ENCODE measurements around the gene TMEM163.

The TMEM163 gene

GRCh38 chr2:134722728-134723127 lies 3.9 kb upstream of the TMEM163 start:
- DNase-seq (ENCODE audit: low spot score): no peak

GRCh38 chr2:134721596-134721995 lies 2.8 kb upstream of the TMEM163 start:
- no peak for DNase-seq (ENCODE audit: low spot score)

GRCh38 chr2:134718023-134718816 lies 580 bp downstream of the TMEM163 start:
- DNase-seq (ENCODE audit: low spot score): no peak

- no peak for DNase-seq (ENCODE audit: low spot score)
These were observed 1.3 kb downstream of the TMEM163 start for GRCh38 chr2:134717286-134718022.

GRCh38 chr2:134716721-134717243 lies 2.0 kb downstream of the TMEM163 start:
- DNase-seq (ENCODE audit: low spot score): no peak

GRCh38 chr2:134715932-134716643 lies 2.7 kb downstream of the TMEM163 start:
- no peak for DNase-seq (ENCODE audit: low spot score)

GRCh38 chr2:134714228-134714627 lies 4.6 kb downstream of the TMEM163 start:
- no peak for DNase-seq (ENCODE audit: low spot score)

GRCh38 chr2:134713606-134714005 lies 5.2 kb downstream of the TMEM163 start:
- no peak for DNase-seq (ENCODE audit: low spot score)

GRCh38 chr2:134713176-134713575 lies 5.6 kb downstream of the TMEM163 start:
- no peak for DNase-seq (ENCODE audit: low spot score)

- no peak for DNase-seq (ENCODE audit: low spot score)
These were observed 6.1 kb downstream of the TMEM163 start for GRCh38 chr2:134712736-134713135.

- DNase-seq (ENCODE audit: low spot score): no peak
These were observed 6.5 kb downstream of the TMEM163 start for GRCh38 chr2:134712299-134712698.

GRCh38 chr2:134711692-134712091 lies 7.1 kb downstream of the TMEM163 start:
- DNase-seq (ENCODE audit: low spot score): no peak

- no peak for DNase-seq (ENCODE audit: low spot score)
These were observed 11.5 kb downstream of the TMEM163 start for GRCh38 chr2:134707330-134707676.

- DNase-seq (ENCODE audit: low spot score): no peak
These were observed 12.0 kb downstream of the TMEM163 start for GRCh38 chr2:134706587-134707329.

GRCh38 chr2:134705861-134706586 lies 12.8 kb downstream of the TMEM163 start:
- DNase-seq (ENCODE audit: low spot score): no peak

- DNase-seq (ENCODE audit: low spot score): no peak
These were observed 14.6 kb downstream of the TMEM163 start for GRCh38 chr2:134704173-134704572.

GRCh38 chr2:134703426-134703825 lies 15.4 kb downstream of the TMEM163 start:
- no peak for DNase-seq (ENCODE audit: low spot score)

GRCh38 chr2:134700730-134701129 lies 18.1 kb downstream of the TMEM163 start:
- no peak for DNase-seq (ENCODE audit: low spot score)

GRCh38 chr2:134694411-134694810 lies 24.4 kb downstream of the TMEM163 start:
- DNase-seq (ENCODE audit: low spot score): no peak

GRCh38 chr2:134693359-134694330 lies 25.2 kb downstream of the TMEM163 start:
- DNase-seq (ENCODE audit: low spot score): no peak

Measured in hematopoietic multipotent progenitor cell treated with erythropoietin and hydrocortisone succinate and interleukin-3 and kit ligand, for 17 days (in vitro differentiated cells).